ENCODE data around the gene KCNJ3.
"Not testable (repeated sequence)": the region's sequence is repeated elsewhere in the genome, so short reads cannot be mapped to it uniquely, and the experiment has no call there.

KCNJ3 gene

DNA sequence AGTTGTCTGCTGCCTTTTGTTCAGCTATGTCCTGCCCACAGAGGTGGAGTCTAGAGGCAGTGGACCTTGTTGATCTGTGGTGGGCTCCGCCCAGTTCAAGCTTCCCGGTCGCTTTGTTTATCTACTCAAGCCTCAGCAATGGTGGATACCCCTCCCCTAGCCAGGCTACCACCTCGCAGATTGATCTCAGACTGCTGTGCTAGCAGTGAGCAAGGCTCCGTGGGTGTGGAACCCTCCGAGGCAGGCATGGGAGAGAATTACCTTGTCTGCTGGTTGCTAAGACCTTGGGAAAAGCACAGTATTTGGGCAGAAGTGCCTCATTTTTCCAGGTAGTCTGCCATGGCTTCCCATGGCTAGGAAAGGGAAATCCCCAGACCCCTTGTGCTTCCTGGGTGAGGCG is 146.0 kb downstream of the KCNJ3 start:
- no peak for DNase-seq (ENCODE audit: low read depth)

DNA sequence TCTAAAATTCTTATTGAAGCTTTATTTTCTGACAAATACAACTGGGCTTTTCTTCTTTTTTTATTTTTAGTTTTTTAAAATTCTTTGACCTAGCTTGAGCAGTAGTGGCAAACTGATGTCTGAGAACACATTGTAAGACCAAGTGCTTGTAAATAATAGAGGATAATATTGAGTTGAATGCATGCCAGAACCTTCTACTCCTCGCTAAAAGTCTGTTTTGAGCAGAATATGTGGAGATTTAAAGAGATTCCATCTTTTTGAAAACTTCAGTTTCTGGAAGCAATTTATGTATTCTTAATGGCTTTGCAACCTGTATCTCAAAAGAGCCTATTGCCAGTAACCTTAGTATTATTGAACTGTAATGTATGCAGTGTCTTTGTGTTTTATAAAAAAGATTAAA is 148.3 kb downstream of the KCNJ3 start:
- DNase-seq (ENCODE audit: low read depth) = no peak

DNA sequence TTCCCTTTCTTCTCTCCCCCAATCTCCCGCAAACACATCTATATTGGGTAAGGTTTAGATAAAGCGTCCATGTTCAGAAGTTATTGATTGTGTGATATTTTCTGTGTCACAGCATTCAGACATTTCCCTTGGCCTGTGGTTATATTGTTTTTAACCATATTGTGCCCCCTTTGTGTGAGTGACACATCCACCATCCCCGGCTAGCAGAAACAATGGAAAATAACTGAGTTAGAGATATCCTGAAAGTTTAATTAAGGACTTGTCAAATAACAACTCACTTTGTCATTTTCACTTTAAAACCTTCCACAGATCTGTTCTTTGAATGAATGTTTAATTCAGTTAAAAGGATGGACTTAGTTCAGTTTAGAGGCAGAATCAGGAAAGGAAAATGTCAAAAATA is 151.0 kb downstream of the KCNJ3 start:
- no peak for DNase-seq (ENCODE audit: low read depth)

DNA sequence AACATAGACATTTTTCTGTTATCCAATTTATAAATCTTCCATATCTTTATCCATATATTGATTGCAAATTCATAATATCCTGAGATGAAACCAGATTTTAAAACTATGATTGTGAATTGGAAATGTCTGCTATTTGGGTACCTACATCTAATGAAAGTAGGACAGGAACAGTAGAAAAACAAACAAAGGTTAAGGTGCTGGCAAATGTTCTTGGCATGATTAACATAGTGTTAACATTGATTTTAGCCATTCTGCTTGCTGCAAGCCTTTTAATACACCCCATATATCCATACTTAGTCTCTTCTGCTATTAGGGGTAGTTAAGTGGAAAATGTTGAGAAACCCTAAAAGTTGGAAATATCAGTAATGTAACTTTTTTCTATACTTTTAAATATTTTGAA is 152.0 kb downstream of the KCNJ3 start:
- DNase-seq (ENCODE audit: low read depth) = no peak

DNA sequence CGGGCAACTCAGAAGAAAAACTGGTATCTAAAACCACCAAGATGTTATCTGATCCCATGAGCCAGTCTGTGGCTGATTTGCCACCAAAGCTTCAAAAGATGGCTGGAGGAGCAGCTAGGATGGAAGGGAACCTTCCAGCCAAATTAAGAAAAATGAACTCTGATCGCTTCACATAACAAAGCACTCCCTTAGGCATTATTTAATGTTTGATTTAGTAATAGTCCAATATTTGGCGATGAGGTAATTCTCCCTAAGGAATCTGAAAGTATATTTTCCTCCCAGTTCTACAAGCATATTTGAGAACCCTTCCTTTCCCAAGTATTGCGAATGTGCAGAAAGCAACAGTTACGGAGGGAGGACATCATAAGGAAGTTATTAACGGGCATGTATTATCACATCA is 156.6 kb downstream of the KCNJ3 start:
- DNase-seq (ENCODE audit: low read depth) = no peak

DNA sequence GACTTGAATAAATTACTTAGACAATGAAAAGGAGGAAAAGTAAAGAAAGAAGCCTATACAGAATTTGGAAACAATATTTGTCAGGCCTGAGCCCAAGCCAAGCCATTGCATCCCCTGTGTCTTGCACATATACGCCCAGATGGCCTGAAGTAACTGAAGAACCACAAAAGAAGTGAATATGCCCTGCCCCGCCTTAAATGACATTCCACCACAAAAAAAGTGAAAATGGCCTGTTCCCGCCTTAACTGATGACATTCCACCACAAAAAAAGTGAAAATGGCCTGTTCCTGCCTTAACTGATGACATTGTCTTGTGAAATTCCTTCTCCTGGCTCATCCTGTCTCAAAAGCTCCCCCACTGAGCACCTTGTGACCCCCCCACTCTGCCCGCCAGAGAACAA is 168.7 kb downstream of the KCNJ3 start:
- DNase-seq (ENCODE audit: low read depth) = not testable (repeated sequence)

DNA sequence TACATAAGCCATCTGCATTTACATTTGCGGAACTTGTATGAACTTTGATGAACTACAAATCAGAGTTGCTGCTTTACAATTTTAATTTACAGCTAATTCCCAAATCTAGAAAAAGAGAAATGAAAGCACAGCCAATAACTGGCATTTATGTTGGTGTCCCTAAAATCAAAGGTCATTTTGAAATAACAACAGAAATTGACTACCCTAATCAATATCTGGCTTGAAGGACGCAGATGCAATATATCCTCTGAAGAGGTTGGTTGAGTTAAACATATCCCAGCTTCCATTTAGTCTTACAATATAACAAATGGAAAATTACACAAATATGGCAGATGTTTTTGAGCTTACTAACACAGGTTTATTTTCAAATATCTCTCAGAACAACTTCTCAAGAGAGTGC is 177.5 kb downstream of the KCNJ3 start:
- no peak for DNase-seq (ENCODE audit: low read depth)

DNA sequence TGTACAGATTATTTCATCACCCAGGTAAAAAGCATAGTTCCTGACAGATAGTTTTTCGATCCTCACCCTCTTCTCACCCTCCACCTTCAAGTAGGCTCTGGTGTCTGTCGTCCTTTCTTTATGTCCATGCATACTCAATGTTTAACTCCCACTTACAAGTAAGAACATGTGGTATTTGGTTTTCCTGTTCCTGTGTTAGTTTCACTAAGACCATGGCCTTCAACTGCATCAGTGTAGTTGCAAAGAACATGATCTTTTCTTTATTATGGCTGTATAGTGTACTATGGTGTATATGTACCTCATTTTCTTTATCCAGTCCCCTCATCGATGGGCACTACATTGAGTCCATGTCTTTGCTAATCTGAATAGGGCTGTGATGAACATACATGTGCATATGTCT is 184.2 kb downstream of the KCNJ3 start:
- no peak for DNase-seq (ENCODE audit: low read depth)

DNA sequence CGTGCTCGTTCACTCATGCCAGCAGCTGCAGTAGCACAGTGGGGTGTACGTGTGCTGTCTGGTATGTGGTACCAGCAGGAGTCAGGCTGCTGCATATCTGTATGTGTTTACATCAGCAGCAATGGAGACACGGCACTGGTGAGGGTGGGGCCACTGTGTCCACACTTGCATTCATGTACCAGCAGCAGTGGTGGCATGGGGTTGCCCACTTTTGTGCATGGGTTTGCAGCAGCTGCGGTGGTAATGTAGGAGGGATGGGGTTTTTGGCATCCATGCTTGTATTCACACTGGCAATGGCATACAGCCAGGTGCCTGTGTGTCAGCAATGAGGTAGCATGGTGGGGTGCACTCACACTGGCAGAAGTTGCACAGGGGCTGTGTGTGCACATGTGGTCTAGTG is 187.8 kb downstream of the KCNJ3 start:
- no peak for DNase-seq (ENCODE audit: low read depth)

DNA sequence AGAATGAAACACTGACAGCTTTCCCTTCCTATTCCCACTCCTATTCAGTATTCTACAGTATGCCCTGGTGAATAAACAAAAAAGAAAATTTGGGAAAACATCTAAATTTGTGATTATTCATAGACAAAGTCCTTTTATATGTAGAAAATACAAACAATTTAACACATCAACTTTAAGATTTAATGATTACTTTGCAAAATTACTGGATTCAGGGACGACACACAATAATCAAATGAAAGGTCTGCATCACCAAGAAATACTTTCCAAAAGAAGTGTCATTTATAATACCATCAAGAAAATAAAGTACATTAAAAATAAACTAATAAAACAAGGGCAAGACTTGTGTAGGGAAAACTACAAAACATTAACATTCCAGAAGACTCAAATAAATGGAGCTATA is 199.8 kb downstream of the KCNJ3 start:
- DNase-seq (ENCODE audit: low read depth) = no peak

DNA sequence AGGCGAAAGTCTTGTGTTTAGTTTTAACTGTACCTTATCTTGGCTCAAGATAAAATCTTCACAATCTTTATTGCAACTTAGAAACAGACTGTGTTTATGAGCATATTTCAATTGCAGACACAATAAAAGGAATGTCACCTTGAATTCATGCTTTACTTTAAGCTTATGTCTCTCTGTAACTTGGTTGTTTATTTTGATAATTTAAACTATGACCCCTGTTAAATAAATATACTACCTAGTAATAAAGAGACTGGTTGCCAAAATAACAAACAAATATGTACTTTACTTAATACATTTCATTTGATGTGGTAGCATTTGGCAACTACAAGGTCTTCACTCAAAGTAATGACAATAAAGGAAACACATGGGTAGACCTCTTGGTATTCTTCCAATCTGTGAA is 202.6 kb downstream of the KCNJ3 start:
- DNase-seq (ENCODE audit: low read depth) = no peak

Data from stimulated activated CD8-positive, alpha-beta memory T cell treated with anti-CD3 and anti-CD28 coated beads, Interleukin-7, amount 100 ng/mL, for 24 hours (primary cell).